Panc1 (cell line): ENCODE results near the gene CHST1. TPM values are rescaled to one million over a fixed set of nuclear protein-coding genes. Genes with fewer than 3 reads are reported as not detected.

ENCODE experiments used
- ATAC-seq: fragments of 200-7000 bp; cut with Tn5 transposase; 2 replicates; pipeline ENCODE4 v1.9.1; 2020; ENCODE audit warnings: mild to moderate bottlenecking, moderate library complexity
- BruUV-seq: library from RNA; stranded (reverse); fragments of 400-500 nt; replicated peaks from 2 replicates; lab custom pipeline; 2021; lab: Mats Ljungman, UMichigan
- CTCF ChIA-PET: fragments of 300-600 bp; sonication (Branson Sonifier 250); formaldehyde crosslinking; loops from one replicate; lab custom pipeline; 2022; ENCODE audit warnings: antibody characterized with exemption; lab: Charles Lee
- POLR2A ChIA-PET: fragments of 300-600 bp; sonication (Branson Sonifier 250); formaldehyde crosslinking; loops from one replicate; lab custom pipeline; 2022; ENCODE audit warnings: antibody characterized with exemption; lab: Charles Lee
- DNase-seq: peaks from one replicate; pipeline ENCODE4 v3.0.0-alpha.2; 2010; ENCODE audit warnings: low read depth, low spot score
- H3K27ac ChIP-seq: 2 replicates; pipeline ENCODE4 v1.5.1; 2011; ENCODE audit warnings: mild to moderate bottlenecking, low read length, inconsistent platforms
- H3K27me3 ChIP-seq: fragments of 200-500 bp; sonication (Bioruptor generic); 2 replicates; pipeline ENCODE4 v1.6.0; 2014; ENCODE audit warnings: low read length, inconsistent platforms; ENCODE audit not compliant: control insufficient read depth, insufficient read depth
- H3K36me3 ChIP-seq: fragments of 200-500 bp; sonication (Bioruptor generic); 2 replicates; pipeline ENCODE4 v1.5.1; 2014; ENCODE audit warnings: inconsistent platforms, mild to moderate bottlenecking, low read length, moderate library complexity; ENCODE audit not compliant: control insufficient read depth, insufficient read depth
- H3K4me1 ChIP-seq: 2 replicates; pipeline ENCODE4 v1.5.1; 2011; ENCODE audit warnings: inconsistent platforms, mild to moderate bottlenecking, low read length, moderate library complexity; ENCODE audit not compliant: control insufficient read depth, insufficient read depth
- H3K4me3 ChIP-seq, 2 experiments: 2 replicates each; pipeline ENCODE4 v1.5.1; 2011 to 2012; ENCODE audit warnings: low read depth in 2 of 2, low read length in 2 of 2, mild to moderate bottlenecking in 2 of 2, inconsistent platforms in 1 of 2, moderate library complexity in 1 of 2
- H3K9me3 ChIP-seq: fragments of 200-500 bp; sonication (Bioruptor generic); 2 replicates; pipeline ENCODE4 v1.5.1; 2014; ENCODE audit warnings: low read depth, mild to moderate bottlenecking, inconsistent platforms, low read length, moderate library complexity; ENCODE audit not compliant: control insufficient read depth, insufficient read depth
- POLR2AphosphoS5 ChIP-seq: IDR thresholded peaks from 2 replicates; pipeline ENCODE4 v1.6.1; 2012; ENCODE audit warnings: mild to moderate bottlenecking, low read depth, low read length, moderate library complexity
- SIN3A ChIP-seq: IDR thresholded peaks from 2 replicates; pipeline ENCODE4 v1.6.1; 2012; ENCODE audit warnings: low read depth, mild to moderate bottlenecking, low read length, moderate library complexity, borderline replicate concordance; ENCODE audit not compliant: insufficient read depth
- TCF7L2 ChIP-seq: IDR thresholded peaks from 2 replicates; pipeline ENCODE4 v1.6.1; 2011; ENCODE audit warnings: mild to moderate bottlenecking, low read depth, low read length, inconsistent platforms
- in situ Hi-C: cut with HindIII; loops from 2 replicates; pipeline ENCODE4 v1.10.0; 2016; ENCODE audit warnings: low sequenced_read_pairs, low pct_unique_long_range_greater_than_20kb
- intact Hi-C: fragments of 100-400 bp; cut with micrococcal nuclease; formaldehyde crosslinking; loops from one replicate; pipeline ENCODE4 v1.10.0; 2022; ENCODE audit not compliant: unreplicated experiment
- total RNA-seq: library from RNA; stranded (reverse); gene quantifications from one replicate; pipeline ENCODE4 v1.2.1, GENCODE V29; 2021; ENCODE audit not compliant: unreplicated experiment
- TF ChIP-seq, protein P1 (sequence below), 2 experiments: IDR thresholded peaks; 2 replicates each; pipeline ENCODE4 v1.6.1; 2011 to 2012; ENCODE audit warnings: low read depth in 2 of 2, control low read depth in 1 of 2, low read length in 1 of 2, mild to moderate bottlenecking in 1 of 2, moderate library complexity in 1 of 2; ENCODE audit not compliant: insufficient read depth in 1 of 2
- TF ChIP-seq, protein P2 (sequence below): fragments of 450-650 bp; IDR thresholded peaks from 2 replicates; pipeline ENCODE4 v1.5.1; 2017; ENCODE audit warnings: mild to moderate bottlenecking

Gene CHST1
- total RNA-seq, 1 experiment from 2014 or later = not detected

DNA sequence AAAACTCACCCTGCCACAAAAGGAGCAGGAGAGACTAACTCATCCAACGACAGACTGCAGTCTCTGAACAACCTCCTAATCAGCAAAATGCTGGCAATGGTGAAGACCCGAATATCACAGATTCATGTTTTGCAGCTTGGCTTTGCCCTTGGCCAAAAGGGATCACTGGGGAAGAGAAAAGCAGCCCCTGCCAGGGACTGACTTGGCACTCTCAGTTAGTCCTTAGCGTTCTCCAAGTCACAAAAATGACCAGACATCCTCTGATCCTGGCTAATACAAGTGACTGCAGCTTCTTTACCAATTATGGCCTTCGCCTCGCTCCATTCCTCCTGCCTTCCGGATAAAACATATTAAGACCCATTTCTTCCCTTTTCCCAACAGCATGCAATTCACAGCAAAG lies 22.4 kb upstream of the CHST1 start:
- intact Hi-C loops (no loop called here), in situ Hi-C loops (no loop called here)
- TF ChIP-seq, protein P1, sequence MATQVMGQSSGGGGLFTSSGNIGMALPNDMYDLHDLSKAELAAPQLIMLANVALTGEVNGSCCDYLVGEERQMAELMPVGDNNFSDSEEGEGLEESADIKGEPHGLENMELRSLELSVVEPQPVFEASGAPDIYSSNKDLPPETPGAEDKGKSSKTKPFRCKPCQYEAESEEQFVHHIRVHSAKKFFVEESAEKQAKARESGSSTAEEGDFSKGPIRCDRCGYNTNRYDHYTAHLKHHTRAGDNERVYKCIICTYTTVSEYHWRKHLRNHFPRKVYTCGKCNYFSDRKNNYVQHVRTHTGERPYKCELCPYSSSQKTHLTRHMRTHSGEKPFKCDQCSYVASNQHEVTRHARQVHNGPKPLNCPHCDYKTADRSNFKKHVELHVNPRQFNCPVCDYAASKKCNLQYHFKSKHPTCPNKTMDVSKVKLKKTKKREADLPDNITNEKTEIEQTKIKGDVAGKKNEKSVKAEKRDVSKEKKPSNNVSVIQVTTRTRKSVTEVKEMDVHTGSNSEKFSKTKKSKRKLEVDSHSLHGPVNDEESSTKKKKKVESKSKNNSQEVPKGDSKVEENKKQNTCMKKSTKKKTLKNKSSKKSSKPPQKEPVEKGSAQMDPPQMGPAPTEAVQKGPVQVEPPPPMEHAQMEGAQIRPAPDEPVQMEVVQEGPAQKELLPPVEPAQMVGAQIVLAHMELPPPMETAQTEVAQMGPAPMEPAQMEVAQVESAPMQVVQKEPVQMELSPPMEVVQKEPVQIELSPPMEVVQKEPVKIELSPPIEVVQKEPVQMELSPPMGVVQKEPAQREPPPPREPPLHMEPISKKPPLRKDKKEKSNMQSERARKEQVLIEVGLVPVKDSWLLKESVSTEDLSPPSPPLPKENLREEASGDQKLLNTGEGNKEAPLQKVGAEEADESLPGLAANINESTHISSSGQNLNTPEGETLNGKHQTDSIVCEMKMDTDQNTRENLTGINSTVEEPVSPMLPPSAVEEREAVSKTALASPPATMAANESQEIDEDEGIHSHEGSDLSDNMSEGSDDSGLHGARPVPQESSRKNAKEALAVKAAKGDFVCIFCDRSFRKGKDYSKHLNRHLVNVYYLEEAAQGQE (IDR thresholded peaks at IDR 0.05; ENCODE audit: insufficient read depth in 1 of 2, low read depth in 2 of 2, low read length in 1 of 2) = no peak
- TF ChIP-seq TCF7L2 = no peak
- TF ChIP-seq POLR2AphosphoS5 = no peak
- TF ChIP-seq SIN3A = no peak
- TF ChIP-seq, protein P2, sequence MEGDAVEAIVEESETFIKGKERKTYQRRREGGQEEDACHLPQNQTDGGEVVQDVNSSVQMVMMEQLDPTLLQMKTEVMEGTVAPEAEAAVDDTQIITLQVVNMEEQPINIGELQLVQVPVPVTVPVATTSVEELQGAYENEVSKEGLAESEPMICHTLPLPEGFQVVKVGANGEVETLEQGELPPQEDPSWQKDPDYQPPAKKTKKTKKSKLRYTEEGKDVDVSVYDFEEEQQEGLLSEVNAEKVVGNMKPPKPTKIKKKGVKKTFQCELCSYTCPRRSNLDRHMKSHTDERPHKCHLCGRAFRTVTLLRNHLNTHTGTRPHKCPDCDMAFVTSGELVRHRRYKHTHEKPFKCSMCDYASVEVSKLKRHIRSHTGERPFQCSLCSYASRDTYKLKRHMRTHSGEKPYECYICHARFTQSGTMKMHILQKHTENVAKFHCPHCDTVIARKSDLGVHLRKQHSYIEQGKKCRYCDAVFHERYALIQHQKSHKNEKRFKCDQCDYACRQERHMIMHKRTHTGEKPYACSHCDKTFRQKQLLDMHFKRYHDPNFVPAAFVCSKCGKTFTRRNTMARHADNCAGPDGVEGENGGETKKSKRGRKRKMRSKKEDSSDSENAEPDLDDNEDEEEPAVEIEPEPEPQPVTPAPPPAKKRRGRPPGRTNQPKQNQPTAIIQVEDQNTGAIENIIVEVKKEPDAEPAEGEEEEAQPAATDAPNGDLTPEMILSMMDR = no peak
- H3K4me1 ChIP-seq = no peaks in the 10 kb centered on the region
- no peak for ATAC-seq
- ChIA-PET POLR2A (no interaction called here), CTCF (no interaction called here)
- H3K9me3 ChIP-seq = no peaks in the 10 kb centered on the region
- no peak overlapping the region for H3K4me3 ChIP-seq
- no peaks in the 10 kb centered on the region for H3K36me3 ChIP-seq
- H3K27ac ChIP-seq = no peak overlapping the region
- no peak for DNase-seq
- BruUV-seq = no TSS peak
- peaks cover 28% of the 10 kb centered on the region for H3K27me3 ChIP-seq

DNA sequence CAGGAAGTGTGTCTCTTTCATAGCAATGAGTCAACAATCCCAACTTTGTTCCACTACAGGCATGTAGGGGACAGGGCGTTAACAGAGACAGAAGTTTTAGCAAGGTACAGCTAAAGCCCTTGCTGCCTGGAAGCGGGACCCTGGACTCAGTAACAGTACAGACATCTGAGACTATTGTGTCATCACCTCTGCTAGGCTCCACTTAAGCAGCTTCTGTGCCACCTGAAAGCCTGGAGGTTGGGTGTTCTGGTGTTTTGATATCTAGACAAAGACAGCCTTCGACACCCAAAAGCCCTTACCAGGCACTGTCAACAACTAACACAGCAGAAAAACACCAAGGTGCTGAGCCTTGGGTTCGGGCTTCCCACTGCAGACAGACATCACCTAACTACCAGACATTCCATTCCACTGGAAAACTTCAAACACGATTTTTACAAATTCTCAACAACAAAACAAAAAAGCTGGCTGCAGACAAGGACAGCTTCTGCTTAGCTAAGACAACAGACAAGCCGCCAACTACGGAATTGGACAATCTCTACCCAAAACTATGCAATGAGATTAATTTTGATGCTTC lies 20.6 kb upstream of the CHST1 start:
- CTCF ChIA-PET = no interaction called here
- Histone ChIP-seq H3K27ac (no peak overlapping the region), H3K4me3 (no peak overlapping the region), H3K27me3 (peaks cover 25% of the 10 kb centered on the region), H3K4me1 (no peaks in the 10 kb centered on the region), H3K36me3 (no peaks in the 10 kb centered on the region), H3K9me3 (no peaks in the 10 kb centered on the region)
- intact Hi-C loops = no loop called here
- POLR2A ChIA-PET = no interaction called here
- in situ Hi-C loops = no loop called here
- BruUV-seq = no TSS peak
- ATAC-seq (no peak), DNase-seq (no peak)
- TF ChIP-seq, protein P1 (IDR thresholded peaks at IDR 0.05; ENCODE audit: insufficient read depth in 1 of 2, low read depth in 2 of 2, low read length in 1 of 2) = no peak
- no peak for TF ChIP-seq POLR2AphosphoS5
- TF ChIP-seq SIN3A = no peak
- TF ChIP-seq, protein P2 = no peak
- TF ChIP-seq TCF7L2 = no peak
